IMR-90 (cell line): Measurements from ENCODE around the gene RAD51B. TPM values are rescaled to one million over a fixed set of nuclear protein-coding genes. Genes with fewer than 3 reads are reported as not detected.

Experiments
- ATAC-seq: fragments of 200-7000 bp; cut with Tn5 transposase; 2 replicates; pipeline ENCODE4 v1.9.1; 2020; ENCODE audit warnings: low read depth, mild to moderate bottlenecking, moderate library complexity
- BruUV-seq: library from RNA; stranded (reverse); fragments of 400-500 nt; replicated peaks from 2 replicates; lab custom pipeline; 2021; lab: Mats Ljungman, UMichigan
- CTCF ChIA-PET: fragments of 300-600 bp; formaldehyde crosslinking; extraction: SDS; loops from one replicate; lab custom pipeline; 2021; ENCODE audit warnings: antibody characterized with exemption; lab: Yijun Ruan, JAX
- POLR2A ChIA-PET: fragments of 300-600 bp; sonication (Branson Sonifier 250); formaldehyde crosslinking; loops from one replicate; lab custom pipeline; 2022; ENCODE audit warnings: antibody characterized with exemption; ENCODE audit not compliant: unreplicated experiment; lab: Charles Lee
- DNase-seq: peaks from one replicate; pipeline ENCODE4 v3.0.0; 2013
- H2AFZ ChIP-seq: replicated peaks from 2 replicates; pipeline ENCODE3; 2013; ENCODE audit warnings: low read length, mild to moderate bottlenecking; ENCODE audit not compliant: poor library complexity
- H2AK5ac ChIP-seq: 2 replicates; pipeline ENCODE4 v1.6.1; 2013; ENCODE audit warnings: low read depth, low read length, inconsistent platforms
- H2AK9ac ChIP-seq: replicated peaks from 2 replicates; pipeline ENCODE3; 2013; ENCODE audit warnings: mild to moderate bottlenecking, low read depth, low read length, moderate library complexity; ENCODE audit not compliant: poor library complexity
- H2BK120ac ChIP-seq: 2 replicates; pipeline ENCODE4 v1.6.1; 2013; ENCODE audit warnings: low read depth, low read length, inconsistent platforms
- H2BK15ac ChIP-seq: 3 replicates; pipeline ENCODE4 v1.6.1; 2013; ENCODE audit warnings: low read depth, low read length, inconsistent platforms
- H2BK20ac ChIP-seq: 2 replicates; pipeline ENCODE4 v1.6.1; 2013; ENCODE audit warnings: low read depth, mild to moderate bottlenecking, inconsistent platforms, low read length, moderate library complexity
- H2BK5ac ChIP-seq: 2 replicates; pipeline ENCODE4 v1.6.1; 2013; ENCODE audit warnings: mild to moderate bottlenecking, low read depth, low read length, inconsistent platforms; ENCODE audit not compliant: poor library complexity, severe bottlenecking
- H3K14ac ChIP-seq: replicated peaks from 2 replicates; pipeline ENCODE4 v1.6.1; 2013; ENCODE audit warnings: low read depth, low read length, inconsistent platforms
- H3K18ac ChIP-seq: 2 replicates; pipeline ENCODE4 v1.6.1; 2013; ENCODE audit warnings: low read depth, low read length, control low read depth
- H3K23ac ChIP-seq: 2 replicates; pipeline ENCODE4 v1.6.1; 2013; ENCODE audit warnings: low read depth, low read length, inconsistent platforms
- H3K27ac ChIP-seq: 2 replicates; pipeline ENCODE4 v1.5.1; 2013; ENCODE audit warnings: mild to moderate bottlenecking, control low read depth, low read length; ENCODE audit not compliant: insufficient read depth
- H3K27me3 ChIP-seq: 2 replicates; pipeline ENCODE4 v1.6.1; 2013; ENCODE audit warnings: low read length; ENCODE audit not compliant: control insufficient read depth, insufficient read depth
- H3K36me3 ChIP-seq: 2 replicates; pipeline ENCODE4 v1.6.1; 2013; ENCODE audit warnings: low read length, mixed read lengths; ENCODE audit not compliant: control insufficient read depth, insufficient read depth
- H3K4ac ChIP-seq: 2 replicates; pipeline ENCODE4 v1.6.1; 2013; ENCODE audit warnings: low read depth, low read length, inconsistent platforms
- H3K4me1 ChIP-seq: 2 replicates; pipeline ENCODE4 v1.6.1; 2013; ENCODE audit warnings: low read length, mixed read lengths; ENCODE audit not compliant: control insufficient read depth, insufficient read depth
- H3K4me2 ChIP-seq: 2 replicates; pipeline ENCODE4 v1.6.1; 2013; ENCODE audit warnings: low read depth, mild to moderate bottlenecking, control low read depth, low read length, moderate library complexity
- H3K4me3 ChIP-seq: 2 replicates; pipeline ENCODE4 v1.5.1; 2013; ENCODE audit warnings: low read depth, mild to moderate bottlenecking, control low read depth, low read length, moderate library complexity; ENCODE audit not compliant: insufficient read depth
- H3K56ac ChIP-seq: 2 replicates; pipeline ENCODE4 v1.6.1; 2013; ENCODE audit warnings: low read length, inconsistent platforms; ENCODE audit not compliant: insufficient read depth; ENCODE audit errors: extremely low read depth
- H3K79me1 ChIP-seq, 2 experiments: 2 replicates each; pipeline ENCODE4 v1.6.1; 2013; ENCODE audit warnings: low read length in 2 of 2, inconsistent platforms in 1 of 2, low read depth in 1 of 2
- H3K9ac ChIP-seq: 2 replicates; pipeline ENCODE4 v1.6.1; 2013; ENCODE audit warnings: low read depth, low read length, control low read depth
- H3K9me1 ChIP-seq: 2 replicates; pipeline ENCODE4 v1.6.1; 2013; ENCODE audit warnings: low read length, inconsistent platforms; ENCODE audit not compliant: insufficient read depth
- H3K9me3 ChIP-seq: 2 replicates; pipeline ENCODE4 v1.6.1; 2013; ENCODE audit warnings: low read length; ENCODE audit not compliant: control insufficient read depth, insufficient read depth
- H4K20me1 ChIP-seq: 2 replicates; pipeline ENCODE4 v1.6.1; 2013; ENCODE audit warnings: low read length, inconsistent platforms; ENCODE audit not compliant: insufficient read depth
- H4K5ac ChIP-seq: 2 replicates; pipeline ENCODE4 v1.6.1; 2013; ENCODE audit warnings: mild to moderate bottlenecking, low read depth, low read length, control low read depth
- H4K8ac ChIP-seq, 2 experiments: 2 replicates each; pipeline ENCODE4 v1.6.1; 2013; ENCODE audit warnings: low read depth in 2 of 2, low read length in 2 of 2, control low read depth in 1 of 2, inconsistent platforms in 1 of 2
- H4K91ac ChIP-seq: 2 replicates; pipeline ENCODE4 v1.6.1; 2013; ENCODE audit warnings: low read depth, low read length, inconsistent platforms; ENCODE audit not compliant: insufficient read depth
- BHLHE40 ChIP-seq: fragments of 150-350 bp; IDR thresholded peaks from 2 replicates; pipeline ENCODE4 v1.6.1; 2016; ENCODE audit warnings: mild to moderate bottlenecking, low read depth, low read length
- CEBPB ChIP-seq: IDR thresholded peaks from 2 replicates; pipeline ENCODE4 v1.6.1; 2012; ENCODE audit warnings: low read depth, low read length, improper control_type of control experiment
- CHD1 ChIP-seq: IDR thresholded peaks from 2 replicates; pipeline ENCODE4 v1.6.1; 2012; ENCODE audit warnings: low read depth, low read length, improper control_type of control experiment
- CTCF ChIP-seq: conservative IDR thresholded peaks from 2 replicates; pipeline ENCODE4 v1.5.1; 2012; ENCODE audit warnings: mild to moderate bottlenecking, low read depth, low read length, improper control_type of control experiment
- ELK1 ChIP-seq: fragments of 150-350 bp; IDR thresholded peaks from 2 replicates; pipeline ENCODE4 v1.6.1; 2016; ENCODE audit warnings: low read depth, mild to moderate bottlenecking, low read length, moderate library complexity, borderline replicate concordance
- FOS ChIP-seq: fragments of 150-350 bp; IDR thresholded peaks from 2 replicates; pipeline ENCODE4 v1.6.1; 2016; ENCODE audit warnings: low read depth, low read length
- MAFK ChIP-seq: IDR thresholded peaks from 2 replicates; pipeline ENCODE4 v1.6.1; 2012; ENCODE audit warnings: low read depth, low read length, improper control_type of control experiment
- MAZ ChIP-seq: IDR thresholded peaks from 2 replicates; pipeline ENCODE4 v1.6.1; 2012; ENCODE audit warnings: low read depth, mild to moderate bottlenecking, low read length, improper control_type of control experiment, moderate library complexity, borderline replicate concordance
- MXI1 ChIP-seq: IDR thresholded peaks from 2 replicates; pipeline ENCODE4 v1.6.1; 2012; ENCODE audit warnings: low read depth, mild to moderate bottlenecking, low read length, moderate library complexity, borderline replicate concordance
- NFE2L2 ChIP-seq: fragments of 150-350 bp; IDR thresholded peaks from 2 replicates; pipeline ENCODE4 v1.6.1; 2016; ENCODE audit warnings: low read depth, mild to moderate bottlenecking, low read length
- POLR2A ChIP-seq: IDR thresholded peaks from 2 replicates; pipeline ENCODE4 v1.6.1; 2012; ENCODE audit warnings: mild to moderate bottlenecking, low read depth, low read length
- RAD21 ChIP-seq: IDR thresholded peaks from 2 replicates; pipeline ENCODE4 v1.6.1; 2012; ENCODE audit warnings: low read length, improper control_type of control experiment
- RCOR1 ChIP-seq: IDR thresholded peaks from 2 replicates; pipeline ENCODE4 v1.6.1; 2012; ENCODE audit warnings: mild to moderate bottlenecking, low read length, improper control_type of control experiment; ENCODE audit not compliant: insufficient replicate concordance
- RFX5 ChIP-seq: IDR thresholded peaks from 2 replicates; pipeline ENCODE4 v1.8.0; 2012; ENCODE audit warnings: low read depth, mild to moderate bottlenecking, low read length, moderate library complexity
- USF2 ChIP-seq: fragments of 150-350 bp; IDR thresholded peaks from 2 replicates; pipeline ENCODE4 v1.6.1; 2017; ENCODE audit warnings: mild to moderate bottlenecking, antibody characterized with exemption, low read length, low read depth
- WGBS, 2 experiments: methylation state at CpG; one replicate each; pipeline versions ENCODE4 v1.1.5 to v1.1.7; 2013; ENCODE audit warnings: missing lambda C conversion rate in 2 of 2; ENCODE audit not compliant: insufficient read length in 1 of 2; ENCODE audit errors: extremely low coverage in 2 of 2; 5-methylcytosine and 5-hydroxymethylcytosine counted together
- dilution Hi-C: fragments of 300-500 bp; cut with HindIII; formaldehyde crosslinking; loops from one replicate; pipeline ENCODE4 v1.14.3; 2018; ENCODE audit warnings: low sequenced_read_pairs; ENCODE audit not compliant: unreplicated experiment
- in situ Hi-C: fragments of 300-500 bp; cut with MboI; formaldehyde crosslinking; loops from 3 replicates; pipeline ENCODE4 v1.14.3; 2019; ENCODE audit warnings: low sequenced_read_pairs, inconsistent platforms, mixed read lengths
- intact Hi-C: fragments of 100-400 bp; cut with micrococcal nuclease; formaldehyde crosslinking; loops from 2 replicates; pipeline ENCODE4 v1.10.0; 2022
- polyA plus RNA-seq, 3 experiments: library from polyadenylated mRNA; depleted of rRNA; stranded (reverse); fragments of >200 nt; gene quantifications; 2 replicates each; pipeline ENCODE4 v1.2.3, GENCODE V29; 2012; ENCODE audit warnings: low replicate concordance in 1 of 3
- total RNA-seq: library from RNA; depleted of rRNA; stranded (reverse); fragments of >200 nt; gene quantifications from 2 replicates; pipeline ENCODE4 v1.2.3, GENCODE V29; 2012

The RAD51B gene
- total and polyA plus RNA-seq, 2 of the 4 experiments (the other 2 are of a cell fraction), result 5.1 to 18.8 TPM

- in situ Hi-C loops, result no loop called here
- Histone ChIP-seq H2AFZ (no peak overlapping the region), H4K8ac (no peak overlapping the region), H3K18ac (no peak overlapping the region), H3K4me3 (no peak overlapping the region), H2BK20ac (no peak overlapping the region), H3K23ac (no peak overlapping the region), H3K4ac (no peak overlapping the region), H4K5ac (no peak overlapping the region), H3K4me1 (no peaks in the 10 kb centered on the region), H3K9ac (no peak overlapping the region), H3K27ac (no peak overlapping the region), H2AK5ac (no peak overlapping the region), H3K9me3 (no peaks in the 10 kb centered on the region), H3K4me2 (no peak overlapping the region), H3K27me3 (no peaks in the 10 kb centered on the region), H2BK15ac (0 out of 3 replicates have a peak overlapping the region, but pooled peaks have one; percentile 46), H2BK120ac (no peak overlapping the region), H3K79me1 (no peaks in the 10 kb centered on the region), H3K9me1 (no peaks in the 10 kb centered on the region), H2BK5ac (no peak overlapping the region), H4K20me1 (no peaks in the 10 kb centered on the region), H3K56ac (no peak overlapping the region), H3K36me3 (no peaks in the 10 kb centered on the region), H3K14ac (no peak overlapping the region), H2AK9ac (no peak overlapping the region), H4K91ac (no peak overlapping the region)
- 40% methylated on average over 1 of the region's 3 CpGs; no CpG with 5 or more reads in 1 of the 2 experiments for WGBS, 2 experiments
- dilution Hi-C loops, result no loop called here
- ATAC-seq (no peak), DNase-seq (no peak)
- ChIA-PET CTCF (interaction anchor here (1.0 kb wide), 1 partner anchor 28 kb away, joined by 3 read pairs; no protein-coding TSS in a partner anchor), POLR2A (no interaction called here)
- TF ChIP-seq CEBPB, result no peak
- no peak for TF ChIP-seq MAZ
- no peak for TF ChIP-seq MXI1
- no peak for TF ChIP-seq RAD21
- no peak for TF ChIP-seq BHLHE40
- no peak for TF ChIP-seq NFE2L2
- no peak for TF ChIP-seq RFX5
- TF ChIP-seq CHD1, result no peak
- no peak for TF ChIP-seq POLR2A
- no peak for TF ChIP-seq CTCF
- TF ChIP-seq FOS, result no peak
- no peak for TF ChIP-seq RCOR1
- TF ChIP-seq USF2, result no peak
- no peak for TF ChIP-seq ELK1
- no peak for TF ChIP-seq MAFK
- intact Hi-C loops, result no loop called here
- no TSS peak for BruUV-seq
Measured at GRCh38 chr14:68222726-68223125, 403.1 kb downstream of the RAD51B start.
